GM12801 (cell line): ENCODE data around the gene HDAC11.

ENCODE experiments used
- CTCF ChIP-seq: IDR thresholded peaks from one replicate; pipeline ENCODE4 v1.5.1; 2011; ENCODE audit warnings: control low read depth; ENCODE audit not compliant: insufficient read length; ENCODE audit errors: extremely low read depth

The HDAC11 gene

GRCh38 chr3:13532085-13532484 is 52.0 kb downstream of the HDAC11 start:
- no peak for TF ChIP-seq CTCF

DNA sequence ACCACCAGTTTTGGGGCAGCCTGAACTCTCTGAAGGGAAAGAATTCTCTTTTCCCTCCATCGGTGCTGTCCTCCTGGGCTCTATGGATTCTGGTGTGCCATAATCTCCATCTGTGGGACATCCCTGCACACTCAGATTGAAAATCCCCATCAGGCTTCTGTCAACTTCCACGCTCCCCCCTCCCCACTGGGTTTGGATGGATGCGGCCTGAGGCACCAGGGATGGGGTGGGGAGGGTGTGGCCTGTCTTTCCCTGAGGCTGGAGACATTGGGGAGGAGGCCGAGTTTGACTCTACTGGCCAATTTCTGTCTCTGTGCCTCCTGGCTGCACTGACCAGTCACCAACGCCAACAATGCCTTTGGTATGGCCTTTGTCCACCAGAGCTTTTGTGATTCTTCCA is 52.5 kb downstream of the HDAC11 start:
- TF ChIP-seq CTCF: no peak

GRCh38 chr3:13533885-13534301 is 53.8 kb downstream of the HDAC11 start:
- TF ChIP-seq CTCF: no peak

- no peak for TF ChIP-seq CTCF
These were observed 55.4 kb downstream of the HDAC11 start for GRCh38 chr3:13535526-13535875.

DNA sequence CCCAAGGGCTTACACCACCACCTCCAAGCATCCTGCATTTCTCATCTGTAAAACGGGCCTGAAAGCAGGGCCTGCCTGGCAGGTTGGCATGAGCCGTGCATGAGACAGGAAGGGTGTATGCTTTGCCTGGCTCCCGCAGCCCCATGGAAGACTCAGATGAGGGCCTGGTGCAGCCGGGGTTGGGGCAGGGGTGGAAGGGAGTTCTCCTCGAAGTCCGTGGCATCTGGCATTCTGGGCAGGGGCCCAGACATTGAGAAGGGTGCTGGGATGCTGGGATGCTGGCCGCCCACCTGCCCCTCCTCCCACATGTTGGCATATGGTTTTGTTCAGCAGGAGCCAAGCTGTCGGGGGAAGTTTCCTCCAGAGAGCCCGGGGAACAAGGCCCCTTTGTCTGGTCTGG is 55.8 kb downstream of the HDAC11 start:
- TF ChIP-seq CTCF: no peak

- no peak for TF ChIP-seq CTCF
These were observed 56.3 kb downstream of the HDAC11 start for GRCh38 chr3:13536432-13536831.

DNA sequence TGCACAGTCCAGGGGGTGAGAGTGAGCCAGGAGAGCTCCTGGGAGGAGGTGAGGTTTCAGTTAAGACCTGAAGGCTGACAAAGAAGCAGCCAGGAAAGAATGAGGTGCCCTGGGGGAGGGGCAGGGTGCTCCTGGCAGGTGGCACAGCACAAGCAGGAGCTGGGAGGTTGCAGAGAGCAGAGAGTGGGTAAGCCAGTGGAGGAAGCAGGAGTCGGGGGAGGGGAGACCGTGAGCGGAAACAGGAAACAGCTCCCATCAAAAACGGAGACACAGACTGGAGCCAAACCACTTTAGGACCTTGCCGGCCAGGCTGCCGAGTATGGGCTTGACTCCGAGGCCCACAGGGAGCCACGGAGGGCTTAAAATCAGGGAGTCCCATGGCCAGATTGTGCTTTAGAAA is 56.7 kb downstream of the HDAC11 start:
- TF ChIP-seq CTCF: no peak
